PFSK-1 (cell line): ENCODE results near the gene RNASEH2B.

Experiments used
- FOXP2 ChIP-seq: optimal IDR thresholded peaks from 2 replicates; pipeline ENCODE3; 2011; ENCODE audit warnings: borderline replicate concordance, control low read depth, inconsistent platforms; ENCODE audit not compliant: insufficient read depth; ENCODE audit errors: extremely low read length, extremely low read depth
- POLR2AphosphoS5 ChIP-seq: IDR thresholded peaks from 2 replicates; pipeline ENCODE4 v1.6.1; 2012; ENCODE audit warnings: low read depth, mild to moderate bottlenecking, control low read depth, low read length, moderate library complexity
- TAF1 ChIP-seq: IDR thresholded peaks from 2 replicates; pipeline ENCODE4 v1.6.1; 2012; ENCODE audit warnings: low read length, control low read depth, borderline replicate concordance; ENCODE audit not compliant: insufficient read depth

- TF ChIP-seq FOXP2 (no peak), TAF1 (no peak), POLR2AphosphoS5 (no peak)
Observed at GRCh38 chr13:50911081-50911631, 1.6 kb downstream of the RNASEH2B start.
